ENCODE results near the gene OSM. TPM values are rescaled to one million over a fixed set of nuclear protein-coding genes. Genes with fewer than 3 reads are reported as not detected.

The OSM gene
- total RNA-seq, 1 donor from 2014 or later: not detected

- Mint-ChIP-seq H3K27me3 (ENCODE audit: unreplicated experiment) (no peaks in the 10 kb centered on the region), H3K36me3 (ENCODE audit: unreplicated experiment) (no peaks in the 10 kb centered on the region), H3K4me1 (ENCODE audit: low read depth, unreplicated experiment) (peaks cover 7% of the 10 kb centered on the region), H3K27ac (ENCODE audit: unreplicated experiment) (no peak overlapping the region), H3K4me3 (ENCODE audit: unreplicated experiment) (no peak overlapping the region), H3K9me3 (ENCODE audit: unreplicated experiment) (peaks cover 3% of the 10 kb centered on the region)
- no peak for DNase-seq
- TF ChIP-seq CTCF (IDR thresholded peaks at IDR 0.05; ENCODE audit: partially characterized antibody, unreplicated experiment): no peak
Observed at GRCh38 chr22:30308093-30308492, 41.4 kb upstream of the OSM start.

GRCh38 chr22:30307041-30307574 is 40.5 kb upstream of the OSM start:
- peaks cover 7% of the 10 kb centered on the region for H3K4me1 Mint-ChIP-seq (ENCODE audit: low read depth, unreplicated experiment)
- no peak for DNase-seq

GRCh38 chr22:30306627-30307011 is 40.0 kb upstream of the OSM start:
- H3K36me3 Mint-ChIP-seq (ENCODE audit: unreplicated experiment): no peaks in the 10 kb centered on the region
- no peaks in the 10 kb centered on the region for H3K27me3 Mint-ChIP-seq (ENCODE audit: unreplicated experiment)
- H3K4me3 Mint-ChIP-seq (ENCODE audit: unreplicated experiment): no peak overlapping the region
- no peak for TF ChIP-seq CTCF (IDR thresholded peaks at IDR 0.05; ENCODE audit: partially characterized antibody, unreplicated experiment)
- peaks cover 7% of the 10 kb centered on the region for H3K4me1 Mint-ChIP-seq (ENCODE audit: low read depth, unreplicated experiment)
- no peak overlapping the region for H3K27ac Mint-ChIP-seq (ENCODE audit: unreplicated experiment)
- H3K9me3 Mint-ChIP-seq (ENCODE audit: unreplicated experiment): peaks cover 3% of the 10 kb centered on the region
- DNase-seq: no peak

More at GRCh38 chr22:30307041-30307574, 40.5 kb upstream of the OSM start:
- Mint-ChIP-seq H3K36me3 (ENCODE audit: unreplicated experiment) (no peaks in the 10 kb centered on the region), H3K9me3 (ENCODE audit: unreplicated experiment) (peaks cover 3% of the 10 kb centered on the region), H3K4me3 (ENCODE audit: unreplicated experiment) (no peak overlapping the region), H3K27ac (ENCODE audit: unreplicated experiment) (no peak overlapping the region), H3K27me3 (ENCODE audit: unreplicated experiment) (no peaks in the 10 kb centered on the region)
- TF ChIP-seq CTCF (IDR thresholded peaks at IDR 0.05; ENCODE audit: partially characterized antibody, unreplicated experiment): no peak

GRCh38 chr22:30305906-30306626 is 39.4 kb upstream of the OSM start:
- Mint-ChIP-seq H3K4me1 (ENCODE audit: low read depth, unreplicated experiment) (peaks cover 7% of the 10 kb centered on the region), H3K9me3 (ENCODE audit: unreplicated experiment) (peaks cover 3% of the 10 kb centered on the region), H3K27ac (ENCODE audit: unreplicated experiment) (no peak overlapping the region), H3K27me3 (ENCODE audit: unreplicated experiment) (no peaks in the 10 kb centered on the region), H3K36me3 (ENCODE audit: unreplicated experiment) (no peaks in the 10 kb centered on the region), H3K4me3 (ENCODE audit: unreplicated experiment) (no peak overlapping the region)
- DNase-seq: no peak
- TF ChIP-seq CTCF (IDR thresholded peaks at IDR 0.05; ENCODE audit: partially characterized antibody, unreplicated experiment): no peak

GRCh38 chr22:30305519-30305905 is 38.9 kb upstream of the OSM start:
- H3K27ac Mint-ChIP-seq (ENCODE audit: unreplicated experiment): no peak overlapping the region
- no peak for TF ChIP-seq CTCF (IDR thresholded peaks at IDR 0.05; ENCODE audit: partially characterized antibody, unreplicated experiment)
- H3K36me3 Mint-ChIP-seq (ENCODE audit: unreplicated experiment): no peaks in the 10 kb centered on the region
- no peaks in the 10 kb centered on the region for H3K27me3 Mint-ChIP-seq (ENCODE audit: unreplicated experiment)
- peaks cover 3% of the 10 kb centered on the region for H3K9me3 Mint-ChIP-seq (ENCODE audit: unreplicated experiment)
- peaks cover 2% of the 10 kb centered on the region for H3K4me1 Mint-ChIP-seq (ENCODE audit: low read depth, unreplicated experiment)
- H3K4me3 Mint-ChIP-seq (ENCODE audit: unreplicated experiment): no peak overlapping the region
- no peak for DNase-seq
